Cardiac muscle cell (in vitro differentiated cells and primary cell): Measurements from ENCODE around the gene KRT2. TPM values are rescaled to one million over a fixed set of nuclear protein-coding genes. Genes with fewer than 3 reads are reported as not detected.

Experiments
- DNase-seq, 2 donors: peaks; one replicate each; pipeline versions ENCODE4 v3.0.0 to v3.0.0-alpha.2; 2010 to 2017; ENCODE audit warnings: low read depth in 1 of 2, low spot score in 1 of 2
- H3K27ac ChIP-seq: fragments of 200-600 bp; sonication (generic); 2 replicates; pipeline ENCODE4 v1.5.1; 2016
- H3K27me3 ChIP-seq: fragments of 200-600 bp; sonication (generic); 2 replicates; pipeline ENCODE4 v1.6.0; 2016; ENCODE audit warnings: control low read depth
- H3K36me3 ChIP-seq: fragments of 200-600 bp; sonication (generic); 2 replicates; pipeline ENCODE4 v1.5.1; 2016; ENCODE audit warnings: control low read depth
- H3K4me1 ChIP-seq: fragments of 200-600 bp; sonication (generic); 2 replicates; pipeline ENCODE4 v1.8.1; 2017; ENCODE audit warnings: low read depth, mild to moderate bottlenecking, mixed run types
- H3K4me3 ChIP-seq: fragments of 200-600 bp; sonication (generic); 2 replicates; pipeline ENCODE4 v1.5.1; 2016; ENCODE audit warnings: mild to moderate bottlenecking
- H3K9me3 ChIP-seq: fragments of 200-600 bp; sonication (generic); 2 replicates; pipeline ENCODE4 v1.5.1; 2017; ENCODE audit warnings: low read depth, mild to moderate bottlenecking, control low read depth
- CTCF ChIP-seq: IDR thresholded peaks from 2 replicates; pipeline ENCODE4 v1.5.1; 2012; ENCODE audit warnings: low read depth, mild to moderate bottlenecking, low read length
- polyA plus RNA-seq: library from polyadenylated mRNA; unstranded; fragments of >200 nt; fragmentation: Nextera tagmentation; extraction: Ambion mirVana; gene quantifications from 2 replicates; pipeline ENCODE4 v1.2.1, GENCODE V29; 2016
- total RNA-seq: library from RNA; depleted of rRNA; stranded (reverse); fragments of >200 nt; gene quantifications from 2 replicates; pipeline ENCODE4 v1.2.3, GENCODE V29; 2016

KRT2 gene
- total and polyA plus RNA-seq, 2 experiments from 2014 or later: not detected

- H3K36me3 ChIP-seq: no peaks in the 10 kb centered on the region
- H3K27me3 ChIP-seq: peaks cover 18% of the 10 kb centered on the region
- no peaks in the 10 kb centered on the region for H3K4me1 ChIP-seq
- no peak for TF ChIP-seq CTCF
- DNase-seq: no peak
- H3K4me3 ChIP-seq: no peak overlapping the region
- H3K9me3 ChIP-seq: no peaks in the 10 kb centered on the region
- H3K27ac ChIP-seq: no peak overlapping the region
Measured at GRCh38 chr12:52645120-52645761, 6.8 kb downstream of the KRT2 start.

GRCh38 chr12:52644078-52644415, 8.0 kb downstream of the KRT2 start:
- peaks cover 19% of the 10 kb centered on the region for H3K27me3 ChIP-seq
- H3K4me1 ChIP-seq: no peaks in the 10 kb centered on the region
- TF ChIP-seq CTCF: no peak
- no peak overlapping the region for H3K4me3 ChIP-seq
- no peak for DNase-seq
- no peak overlapping the region for H3K27ac ChIP-seq
- H3K36me3 ChIP-seq: no peaks in the 10 kb centered on the region
- no peaks in the 10 kb centered on the region for H3K9me3 ChIP-seq

GRCh38 chr12:52643233-52644077, 8.6 kb downstream of the KRT2 start:
- no peaks in the 10 kb centered on the region for H3K36me3 ChIP-seq
- peaks cover 23% of the 10 kb centered on the region for H3K27me3 ChIP-seq
- no peak overlapping the region for H3K4me3 ChIP-seq
- TF ChIP-seq CTCF: no peak
- no peaks in the 10 kb centered on the region for H3K4me1 ChIP-seq
- no peaks in the 10 kb centered on the region for H3K9me3 ChIP-seq
- no peak for DNase-seq
- no peak overlapping the region for H3K27ac ChIP-seq

DNA sequence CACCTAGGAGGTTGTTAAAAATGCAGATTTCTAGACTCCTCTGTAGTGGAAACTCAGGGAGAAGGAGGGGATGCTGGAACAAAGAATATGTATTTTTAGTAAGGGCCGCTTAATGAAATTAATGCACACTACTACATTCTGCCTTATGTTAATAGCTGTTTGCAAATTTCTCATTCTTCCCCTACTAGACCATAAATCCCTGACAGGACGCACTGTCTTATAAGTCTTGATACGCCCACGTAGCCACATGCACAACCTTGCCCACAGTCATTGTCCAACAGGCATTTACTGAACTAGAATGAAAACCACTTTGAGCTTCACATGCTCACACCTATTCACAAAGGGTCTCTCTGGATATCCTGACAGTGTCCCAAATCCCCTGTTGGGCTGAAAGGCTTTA, 10.5 kb downstream of the KRT2 start:
- H3K27me3 ChIP-seq: peaks cover 23% of the 10 kb centered on the region
- no peak overlapping the region for H3K27ac ChIP-seq
- no peak overlapping the region for H3K4me3 ChIP-seq
- peaks cover 7% of the 10 kb centered on the region for H3K4me1 ChIP-seq
- no peaks in the 10 kb centered on the region for H3K9me3 ChIP-seq
- no peak for DNase-seq
- H3K36me3 ChIP-seq: no peaks in the 10 kb centered on the region
- no peak for TF ChIP-seq CTCF

DNA sequence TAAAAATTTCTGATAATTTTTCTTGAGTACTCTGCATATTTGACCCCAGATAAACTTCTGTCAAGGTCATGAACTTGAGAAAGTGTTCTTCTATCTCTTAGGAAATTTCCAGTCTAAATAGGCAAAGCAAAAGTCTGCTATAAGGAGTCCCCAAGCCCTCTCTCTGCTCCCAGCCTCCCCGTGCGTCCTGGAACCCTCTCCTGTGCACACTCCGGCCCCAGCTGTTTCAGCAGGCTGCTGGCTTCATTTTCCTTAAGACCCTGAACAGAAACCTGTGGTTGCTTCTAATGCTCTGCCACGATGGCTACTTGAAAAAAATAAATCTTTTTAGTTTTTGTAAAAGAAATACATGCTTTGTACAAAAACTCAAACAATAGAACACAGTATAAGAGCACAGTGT, 14.7 kb downstream of the KRT2 start:
- Histone ChIP-seq H3K27me3 (peaks cover 20% of the 10 kb centered on the region), H3K4me1 (peaks cover 7% of the 10 kb centered on the region), H3K36me3 (no peaks in the 10 kb centered on the region), H3K27ac (no peak overlapping the region), H3K9me3 (no peaks in the 10 kb centered on the region), H3K4me3 (no peak overlapping the region)
- no peak for TF ChIP-seq CTCF
- DNase-seq: no peak
